ENCODE data around the gene C19orf12. TPM values are rescaled to one million over a fixed set of nuclear protein-coding genes. Genes with fewer than 3 reads are reported as not detected.

Gene C19orf12
- total and polyA plus RNA-seq, 2 donors (not counting 3 experiments of a cell fraction or from before 2014, with no cell fraction given), result 20.4 to 22.9 TPM

- H4K20me1 ChIP-seq (replicated peaks; ENCODE audit: control insufficient read depth, extremely low read depth, insufficient read depth, low read length), result no peaks in the 10 kb centered on the region
- POLR2A ChIA-PET, result no interaction called here
- no peak overlapping the region for H3K4me2 ChIP-seq (ENCODE audit: insufficient read depth, low read length)
- dilution Hi-C loops (cut with MboI; ENCODE audit: extremely low pct_ligation_motif_present, low sequenced_read_pairs), result no loop called here
- H3K9me3 ChIP-seq (replicated peaks; ENCODE audit: control insufficient read depth, insufficient read depth, low read length), result no peaks in the 10 kb centered on the region
- no peak overlapping the region for H3K4me3 ChIP-seq (replicated peaks in 1 of 3; ENCODE audit: insufficient read depth in 1 of 3, low read depth in 1 of 3, low read length in 3 of 3)
- DNase-seq (ENCODE audit: low read depth, low spot score) (no peak), FAIRE-seq (no peak)
- CTCF ChIA-PET, result no interaction called here
- TF ChIP-seq FOS (IDR thresholded peaks at IDR 0.05; ENCODE audit: borderline replicate concordance, insufficient read depth, low read length) (no peak), MAX (IDR thresholded peaks at IDR 0.05; ENCODE audit: insufficient read depth, insufficient read length) (no peak), GATA2 (IDR thresholded peaks at IDR 0.05; ENCODE audit: insufficient read depth, insufficient read length, low read depth, low read length) (no peak), POLR2AphosphoS5 (IDR thresholded peaks at IDR 0.05; ENCODE audit: insufficient read depth, low read depth, low read length) (no peak), POLR2A (IDR thresholded peaks at IDR 0.05; ENCODE audit: low read depth, low read length) (no peak), MYC (IDR thresholded peaks at IDR 0.05; ENCODE audit: low read depth, low read length) (no peak), CTCF (IDR thresholded peaks at IDR 0.05; ENCODE audit: extremely low read depth in 1 of 2, insufficient read depth in 1 of 2, low read depth in 1 of 2, low read length in 2 of 2) (no peak), EZH2 (IDR thresholded peaks at IDR 0.05; ENCODE audit: borderline replicate concordance, low read depth, low read length, severe bottlenecking) (no peak), JUN (IDR thresholded peaks at IDR 0.05; ENCODE audit: borderline replicate concordance, insufficient read depth, insufficient read length, low read depth) (no peak)
- H3K79me2 ChIP-seq (ENCODE audit: control insufficient read depth, insufficient read depth, low read length), result no peaks in the 10 kb centered on the region
- no peak overlapping the region for H2AFZ ChIP-seq (ENCODE audit: low read depth, low read length)
- no peak overlapping the region for H3K9ac ChIP-seq (replicated peaks; ENCODE audit: extremely low read depth, insufficient read depth, low read length)
- no peak overlapping the region for H3K27ac ChIP-seq (ENCODE audit: insufficient read depth, low read depth, low read length)
- H3K9me1 ChIP-seq (replicated peaks; ENCODE audit: control insufficient read depth, extremely low read depth, insufficient read depth, low read length), result no peaks in the 10 kb centered on the region
- no peaks in the 10 kb centered on the region for H3K36me3 ChIP-seq (ENCODE audit: control insufficient read depth in 2 of 2, extremely low read depth in 1 of 2, insufficient read depth in 2 of 2, low read length in 2 of 2)
- intact Hi-C loops (cut with micrococcal nuclease), result no loop called here
- peaks cover 0 to 18% of the 10 kb centered on the region in 2 experiments for H3K27me3 ChIP-seq (ENCODE audit: control insufficient read depth in 2 of 2, insufficient read depth in 2 of 2, low read length in 2 of 2)
- H3K4me1 ChIP-seq (ENCODE audit: control insufficient read depth, extremely low read depth, insufficient read depth, low read length), result no peaks in the 10 kb centered on the region
- no TSS peak for BruUV-seq (replicated peaks)
These were observed 64.2 kb downstream of the C19orf12 start for GRCh38 chr19:29650772-29651387.

Other genes with a start within 250 kb of the C19orf12 start
- gene VSTM2B, start 189.3 kb downstream of the C19orf12 start, total RNA-seq, result not detected in 2 replicates
- gene VSTM2B, start 189.3 kb downstream of the C19orf12 start, polyA plus RNA-seq, result not detected in 2 replicates
- gene POP4, start 109.0 kb downstream of the C19orf12 start, total RNA-seq, result 64.4 and 65.4 TPM in 2 replicates
- gene POP4, start 109.0 kb downstream of the C19orf12 start, polyA plus RNA-seq, result 55.0 and 56.2 TPM in 2 replicates
- gene PLEKHF1, start 49.8 kb downstream of the C19orf12 start, total RNA-seq, result 4.0 and 5.5 TPM in 2 replicates
- gene PLEKHF1, start 49.8 kb downstream of the C19orf12 start, polyA plus RNA-seq, result 5.5 and 8.4 TPM in 2 replicates
- 10.1 and 11.8 TPM in 2 replicates for gene CCNE1, start 96.7 kb upstream of the C19orf12 start, total RNA-seq
- 8.1 and 8.3 TPM in 2 replicates for gene CCNE1, start 96.7 kb upstream of the C19orf12 start, polyA plus RNA-seq
- 26.3 and 28.9 TPM in 2 replicates for gene URI1, start 227.0 kb upstream of the C19orf12 start, total RNA-seq
- 9.2 and 12.8 TPM in 2 replicates for gene URI1, start 227.0 kb upstream of the C19orf12 start, polyA plus RNA-seq